Stimulated activated CD8-positive, alpha-beta memory T cell treated with anti-CD3 and anti-CD28 coated beads, Interleukin-2, amount 100 ng/mL, for 48 hours (primary cell): ENCODE measurements around the gene FBXW7.

Experiments
- DNase-seq, 2 donors: peaks; one replicate each; pipeline ENCODE4 v3.0.0-alpha.2; 2020; ENCODE audit warnings: low read depth in 2 of 2

FBXW7 gene

GRCh38 chr4:152512483-152512882 lies 23.4 kb downstream of the FBXW7 start:
- DNase-seq: no peak

GRCh38 chr4:152510349-152511147 lies 25.3 kb downstream of the FBXW7 start:
- no peak for DNase-seq

DNA sequence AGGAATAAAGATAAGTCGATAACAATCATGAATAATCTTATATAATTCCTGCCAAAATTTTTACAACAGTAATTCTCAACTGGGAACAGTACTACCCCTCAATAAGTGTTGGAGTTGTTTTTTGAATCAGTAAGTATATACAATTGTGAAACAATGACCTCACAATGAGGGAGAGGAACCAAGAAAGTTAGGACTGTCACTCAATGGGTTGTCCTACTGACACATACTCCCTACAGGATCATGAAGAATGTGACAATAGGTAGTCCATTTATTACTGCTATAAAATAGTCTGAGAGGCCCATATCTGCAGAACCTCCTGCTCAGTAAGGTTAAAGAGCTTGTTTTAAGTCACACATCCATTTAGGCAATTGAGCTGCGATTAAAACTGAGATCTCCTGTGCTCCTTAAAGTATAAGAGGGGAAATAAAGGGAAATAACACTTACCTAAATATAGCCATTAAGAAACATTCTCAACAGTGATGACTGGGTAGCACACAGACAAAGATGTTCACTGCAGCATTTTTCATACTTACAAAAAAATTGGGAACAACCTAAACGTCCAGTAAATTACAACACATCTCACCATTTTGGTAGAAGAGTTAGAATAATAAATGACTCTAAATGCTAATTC lies 26.2 kb downstream of the FBXW7 start:
- no peak for DNase-seq

GRCh38 chr4:152508818-152509217 lies 27.1 kb downstream of the FBXW7 start:
- DNase-seq: no peak

DNA sequence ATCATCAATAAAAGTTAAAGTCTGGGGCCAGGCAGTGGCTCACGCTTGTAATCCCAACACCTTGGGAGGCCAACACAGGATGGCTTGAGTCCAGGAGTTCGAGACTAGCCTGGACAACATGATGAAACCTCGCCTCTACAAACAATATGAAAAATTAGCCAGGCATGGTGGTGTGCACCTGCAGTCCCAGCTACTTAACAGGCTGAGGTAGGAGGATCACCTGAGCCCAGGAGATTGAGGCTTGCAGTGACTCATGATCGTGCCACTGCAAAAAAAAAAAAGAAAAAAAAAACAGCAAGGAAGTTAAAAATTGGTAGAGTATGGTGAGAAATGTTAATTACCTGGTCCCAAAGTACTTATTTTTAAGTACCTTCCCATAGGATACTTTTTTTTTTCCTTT lies 27.5 kb downstream of the FBXW7 start:
- no peak for DNase-seq

- DNase-seq: no peak
Measured at GRCh38 chr4:152503653-152504290, 32.1 kb downstream of the FBXW7 start.

DNA sequence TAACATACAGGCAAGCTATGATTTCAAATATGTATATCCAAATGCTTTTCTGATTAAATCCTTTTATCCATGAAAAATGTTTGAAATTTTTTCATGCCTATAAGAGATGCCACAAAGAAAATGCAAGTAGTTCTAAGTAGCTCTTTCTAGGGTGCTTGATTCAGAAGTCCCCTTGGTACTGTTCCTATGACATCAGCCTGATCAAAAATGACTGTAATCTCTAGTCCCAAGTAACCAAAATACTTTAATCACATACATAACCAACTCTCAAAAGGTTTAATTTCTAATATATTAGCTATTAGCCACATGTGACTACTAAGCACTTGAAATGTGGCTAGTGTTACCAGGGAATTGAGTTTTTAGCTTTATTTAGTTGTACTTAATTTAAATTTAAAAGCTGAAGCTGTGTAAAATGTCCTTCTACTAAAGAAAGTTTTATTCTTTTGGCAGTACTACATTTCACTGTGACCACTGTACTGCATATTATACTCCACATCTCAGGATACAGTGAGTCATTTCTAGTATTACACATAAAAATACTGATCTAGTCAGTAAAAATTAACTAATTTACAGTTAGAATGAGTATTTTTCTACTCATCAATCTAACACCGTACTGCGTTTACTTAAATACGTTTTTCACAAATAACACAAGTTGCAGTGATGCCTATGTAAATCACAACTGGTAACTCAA lies 33.9 kb downstream of the FBXW7 start:
- no peak for DNase-seq

DNA sequence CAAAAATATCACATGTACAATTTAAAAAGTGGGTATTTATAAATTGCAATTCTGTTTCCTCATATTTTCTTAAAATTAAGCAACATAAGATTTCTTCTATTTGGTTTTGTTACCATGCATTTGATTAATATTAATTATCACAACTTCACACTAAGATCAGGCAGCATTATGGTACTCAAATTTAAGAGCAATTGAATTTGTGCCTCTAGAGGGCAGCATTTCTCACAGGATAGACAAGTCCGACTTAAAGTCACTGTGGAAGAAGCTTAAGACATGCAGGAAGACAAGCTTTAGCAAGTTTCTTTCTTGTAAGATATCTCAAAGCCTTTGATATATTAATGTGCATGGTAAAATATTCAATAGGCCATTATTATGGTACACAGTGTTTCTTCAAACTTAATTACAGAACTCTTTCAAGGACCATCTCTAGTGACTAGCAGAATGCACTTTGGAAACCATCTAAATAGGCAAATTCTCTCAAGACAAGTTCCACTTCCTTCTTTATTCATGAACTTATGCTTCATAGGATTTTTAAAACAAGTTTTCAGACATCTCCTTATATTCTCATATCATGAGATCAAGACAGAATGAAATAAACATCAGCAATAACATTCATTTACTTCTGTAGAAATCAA lies 35.0 kb downstream of the FBXW7 start:
- DNase-seq: peak in 1 of 2 donors; percentile 4

DNA sequence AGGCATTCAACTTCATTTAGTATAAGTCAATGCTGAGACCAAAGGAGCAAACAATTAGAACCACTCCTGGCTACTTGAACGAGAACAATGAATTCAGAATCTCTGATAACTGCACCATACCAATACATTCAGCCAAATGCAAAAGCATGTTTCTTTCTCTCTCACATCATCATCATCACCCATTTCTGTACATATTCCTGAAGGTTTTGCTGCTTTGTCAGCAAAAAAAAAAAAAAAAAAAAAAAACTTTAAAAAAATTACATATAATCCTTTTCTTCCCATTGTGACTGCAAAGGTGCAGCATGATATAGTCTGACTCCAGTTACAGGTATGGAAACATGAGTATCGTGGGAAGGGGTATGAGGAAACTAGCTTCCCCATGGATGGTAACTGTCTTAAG lies 35.6 kb downstream of the FBXW7 start:
- no peak for DNase-seq

DNA sequence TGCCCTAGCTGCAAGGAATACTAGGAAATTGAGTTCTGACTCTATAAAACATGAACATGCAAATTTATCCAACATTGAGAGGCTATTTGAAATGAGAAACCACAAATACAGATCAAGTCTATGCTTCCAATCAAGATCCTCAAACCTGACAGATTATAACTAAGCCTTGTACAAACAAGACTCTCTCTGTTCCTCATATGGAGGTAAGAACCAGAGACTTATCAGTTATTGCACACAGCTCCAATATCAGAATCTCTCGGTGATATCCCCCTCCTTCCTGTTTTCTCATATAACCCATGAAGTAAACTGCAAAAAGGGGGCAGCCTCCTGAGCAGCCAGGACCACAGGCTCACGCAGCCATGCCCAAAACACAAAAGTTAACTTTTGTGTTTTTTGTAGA lies 36.5 kb downstream of the FBXW7 start:
- no peak for DNase-seq

DNA sequence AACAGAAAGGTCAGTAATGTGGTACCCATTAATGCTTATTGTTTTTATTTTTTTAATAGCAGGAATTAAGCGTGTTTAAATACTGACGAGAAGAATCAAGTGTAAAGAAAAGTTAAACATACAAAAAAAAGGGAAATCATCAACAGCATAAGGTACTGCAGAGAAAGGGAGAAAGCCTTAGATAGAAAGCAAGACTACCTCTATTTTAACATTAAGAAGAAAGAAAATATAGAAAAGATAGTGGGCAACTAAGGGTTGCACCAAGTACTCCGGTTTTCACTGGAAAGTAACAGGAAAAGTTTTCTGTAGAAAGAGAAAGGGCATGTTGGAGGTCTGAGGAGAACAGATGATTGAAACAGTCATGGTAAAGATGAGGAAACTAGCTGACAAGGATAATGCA lies 41.9 kb downstream of the FBXW7 start:
- DNase-seq: no peak

DNA sequence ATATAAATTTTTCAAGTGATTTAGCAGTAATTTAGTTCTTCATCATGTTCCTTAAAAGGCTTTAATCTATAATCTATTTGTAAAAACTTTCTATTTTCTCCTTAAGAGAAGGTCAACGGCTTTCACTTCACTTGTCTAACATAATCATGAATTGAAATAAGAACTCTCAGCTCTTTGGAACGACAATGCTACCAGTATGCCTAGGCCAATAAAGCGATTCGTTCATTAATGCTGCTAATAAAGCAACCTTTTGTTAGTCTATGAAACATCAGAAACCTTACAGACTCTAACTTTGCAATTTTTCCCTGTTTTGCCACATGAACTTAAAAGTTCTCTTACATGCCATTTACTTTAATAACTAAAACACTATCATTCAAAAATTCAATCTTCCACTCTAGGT lies 47.6 kb downstream of the FBXW7 start:
- DNase-seq: no peak

- no peak for DNase-seq
Measured at GRCh38 chr4:152486429-152487389, 49.2 kb downstream of the FBXW7 start.

- DNase-seq: no peak
Measured at GRCh38 chr4:152485726-152486276, 50.1 kb downstream of the FBXW7 start.

- DNase-seq: no peak
Measured at GRCh38 chr4:152482211-152482610, 53.7 kb downstream of the FBXW7 start.

- no peak for DNase-seq
Measured at GRCh38 chr4:152480901-152481300, 55.0 kb downstream of the FBXW7 start.

DNA sequence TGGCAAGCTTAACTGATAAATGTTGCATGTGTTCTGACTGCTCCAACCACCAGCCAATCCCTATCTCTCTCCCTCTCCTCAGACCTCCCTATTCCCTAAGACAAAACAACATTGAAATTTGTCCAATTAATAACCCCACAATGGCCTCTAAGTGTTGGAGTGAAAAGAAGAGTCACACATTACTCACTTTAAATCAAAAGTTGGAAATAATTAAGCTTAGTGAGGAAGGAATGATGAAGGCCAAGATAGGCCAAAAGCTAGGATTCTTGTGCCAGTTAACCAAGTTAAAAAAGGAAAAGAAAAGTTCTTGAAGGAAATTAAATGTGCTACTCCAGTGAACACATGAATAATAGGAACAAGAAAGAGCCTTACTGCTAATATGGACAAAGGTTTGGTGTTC lies 55.6 kb downstream of the FBXW7 start:
- no peak for DNase-seq

GRCh38 chr4:152479428-152480026 lies 56.4 kb downstream of the FBXW7 start:
- DNase-seq: no peak

DNA sequence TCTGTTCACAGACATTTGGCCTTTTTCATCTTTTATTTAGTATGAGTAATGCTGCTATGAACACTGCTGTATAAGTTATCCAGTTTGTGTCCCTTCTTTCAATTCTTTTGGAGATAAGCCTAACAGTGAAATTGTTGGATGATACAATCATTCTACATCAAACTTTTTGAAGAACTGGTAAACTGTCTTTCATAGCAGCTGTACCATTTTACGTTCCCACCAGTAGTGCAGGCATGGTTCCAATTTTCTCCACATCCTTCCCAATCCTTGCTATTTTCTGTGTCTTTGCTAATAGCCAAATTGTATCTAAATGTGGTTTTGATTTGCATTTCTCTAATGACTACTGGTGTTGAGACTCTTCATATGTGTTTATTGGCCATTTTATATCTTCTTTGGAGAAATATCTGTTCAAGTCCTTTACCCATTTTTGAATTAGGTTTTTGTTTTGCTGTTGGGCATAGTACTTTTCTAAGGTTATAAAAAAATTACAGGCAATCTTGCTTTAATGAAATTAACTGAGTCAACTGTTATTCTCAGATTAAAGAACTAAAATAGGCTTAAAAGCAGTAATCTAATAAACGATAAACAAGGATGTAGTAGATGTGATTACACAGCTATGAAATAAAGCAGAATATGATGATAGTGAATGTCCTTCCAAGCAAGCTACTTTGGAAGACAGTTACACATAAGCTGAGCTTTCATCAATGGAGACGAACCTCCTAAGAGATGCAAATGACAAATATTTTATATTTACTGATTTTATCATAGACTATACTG lies 57.2 kb downstream of the FBXW7 start:
- DNase-seq: no peak
